Measurements from ENCODE around the gene C3orf33.

GRCh38 chr3:155809181-155809580, 3.1 kb upstream of the C3orf33 start:
- TF ChIP-seq, protein P1, sequence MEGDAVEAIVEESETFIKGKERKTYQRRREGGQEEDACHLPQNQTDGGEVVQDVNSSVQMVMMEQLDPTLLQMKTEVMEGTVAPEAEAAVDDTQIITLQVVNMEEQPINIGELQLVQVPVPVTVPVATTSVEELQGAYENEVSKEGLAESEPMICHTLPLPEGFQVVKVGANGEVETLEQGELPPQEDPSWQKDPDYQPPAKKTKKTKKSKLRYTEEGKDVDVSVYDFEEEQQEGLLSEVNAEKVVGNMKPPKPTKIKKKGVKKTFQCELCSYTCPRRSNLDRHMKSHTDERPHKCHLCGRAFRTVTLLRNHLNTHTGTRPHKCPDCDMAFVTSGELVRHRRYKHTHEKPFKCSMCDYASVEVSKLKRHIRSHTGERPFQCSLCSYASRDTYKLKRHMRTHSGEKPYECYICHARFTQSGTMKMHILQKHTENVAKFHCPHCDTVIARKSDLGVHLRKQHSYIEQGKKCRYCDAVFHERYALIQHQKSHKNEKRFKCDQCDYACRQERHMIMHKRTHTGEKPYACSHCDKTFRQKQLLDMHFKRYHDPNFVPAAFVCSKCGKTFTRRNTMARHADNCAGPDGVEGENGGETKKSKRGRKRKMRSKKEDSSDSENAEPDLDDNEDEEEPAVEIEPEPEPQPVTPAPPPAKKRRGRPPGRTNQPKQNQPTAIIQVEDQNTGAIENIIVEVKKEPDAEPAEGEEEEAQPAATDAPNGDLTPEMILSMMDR (IDR thresholded peaks at IDR 0.05), result no peak
- TF ChIP-seq POLR2A (IDR thresholded peaks at IDR 0.05), result no peak
- TF ChIP-seq POLR2AphosphoS5 (IDR thresholded peaks at IDR 0.05), result no peak

Measured in breast epithelium (tissue), 3 donors.